Neural crest cell (in vitro differentiated cells): ENCODE data around the gene RHOC. TPM values are rescaled to one million over a fixed set of nuclear protein-coding genes. Genes with fewer than 3 reads are reported as not detected.
"Not testable (repeated sequence)": the region's sequence is repeated elsewhere in the genome, so short reads cannot be mapped to it uniquely, and the experiment has no call there.

Experiments
- DNase-seq: peaks from one replicate; pipeline ENCODE4 v3.0.0; 2021; ENCODE audit warnings: low read depth, mixed read lengths, low spot score
- H3K27ac Mint-ChIP-seq: one replicate; pipeline ENCODE4 v1.8.0; 2021; ENCODE audit warnings: mild to moderate bottlenecking, mixed read lengths; ENCODE audit not compliant: unreplicated experiment
- H3K27me3 Mint-ChIP-seq: 2 replicates; pipeline ENCODE4 v1.8.0; 2021; ENCODE audit warnings: low read depth, mild to moderate bottlenecking, mixed read lengths
- H3K36me3 Mint-ChIP-seq: 2 replicates; pipeline ENCODE4 v1.8.0; 2021; ENCODE audit warnings: low read depth, mild to moderate bottlenecking, mixed read lengths
- H3K4me1 Mint-ChIP-seq: 2 replicates; pipeline ENCODE4 v1.8.0; 2021; ENCODE audit warnings: mixed read lengths
- H3K4me3 Mint-ChIP-seq: one replicate; pipeline ENCODE4 v1.8.0; 2021; ENCODE audit warnings: mild to moderate bottlenecking, mixed read lengths
- H3K9me3 Mint-ChIP-seq: 2 replicates; pipeline ENCODE4 v1.8.0; 2021; ENCODE audit warnings: mixed read lengths
- total RNA-seq: library from RNA; stranded (reverse); gene quantifications from 2 replicates; pipeline ENCODE4 v1.2.1, GENCODE V29; 2021
- TF ChIP-seq, protein P1 (sequence below): fragments of 200-600 bp; sonication (generic); conservative IDR thresholded peaks from 2 replicates; pipeline ENCODE4 v1.5.0; 2021; ENCODE audit warnings: antibody characterized with exemption, mild to moderate bottlenecking

The RHOC gene
- total RNA-seq, 1 donor from 2014 or later: 125 TPM

DNA sequence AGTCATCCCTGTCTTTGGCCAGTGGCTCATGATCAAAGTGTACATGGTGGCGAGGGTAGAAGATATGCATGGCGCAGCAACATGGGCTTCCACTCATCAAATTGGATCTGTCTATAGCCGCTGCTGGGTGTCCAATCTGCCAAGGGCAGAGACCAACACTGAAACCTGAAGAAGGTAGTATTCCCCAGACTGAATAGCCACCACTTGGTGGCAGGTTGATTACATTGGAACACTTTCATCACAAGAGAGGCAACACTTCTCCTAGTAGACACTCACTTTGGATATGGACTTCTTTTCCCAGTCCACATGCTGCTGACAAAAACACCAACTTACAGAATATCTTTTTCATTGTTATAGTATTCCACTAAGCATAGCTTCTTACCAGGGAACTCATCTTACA lies 30.6 kb upstream of the RHOC start:
- peaks cover 26% of the 10 kb centered on the region for H3K27me3 Mint-ChIP-seq
- DNase-seq: no peak
- no peak overlapping the region for H3K4me3 Mint-ChIP-seq

GRCh38 chr1:112735752-112736151 lies 28.8 kb upstream of the RHOC start:
- TF ChIP-seq, protein P1, sequence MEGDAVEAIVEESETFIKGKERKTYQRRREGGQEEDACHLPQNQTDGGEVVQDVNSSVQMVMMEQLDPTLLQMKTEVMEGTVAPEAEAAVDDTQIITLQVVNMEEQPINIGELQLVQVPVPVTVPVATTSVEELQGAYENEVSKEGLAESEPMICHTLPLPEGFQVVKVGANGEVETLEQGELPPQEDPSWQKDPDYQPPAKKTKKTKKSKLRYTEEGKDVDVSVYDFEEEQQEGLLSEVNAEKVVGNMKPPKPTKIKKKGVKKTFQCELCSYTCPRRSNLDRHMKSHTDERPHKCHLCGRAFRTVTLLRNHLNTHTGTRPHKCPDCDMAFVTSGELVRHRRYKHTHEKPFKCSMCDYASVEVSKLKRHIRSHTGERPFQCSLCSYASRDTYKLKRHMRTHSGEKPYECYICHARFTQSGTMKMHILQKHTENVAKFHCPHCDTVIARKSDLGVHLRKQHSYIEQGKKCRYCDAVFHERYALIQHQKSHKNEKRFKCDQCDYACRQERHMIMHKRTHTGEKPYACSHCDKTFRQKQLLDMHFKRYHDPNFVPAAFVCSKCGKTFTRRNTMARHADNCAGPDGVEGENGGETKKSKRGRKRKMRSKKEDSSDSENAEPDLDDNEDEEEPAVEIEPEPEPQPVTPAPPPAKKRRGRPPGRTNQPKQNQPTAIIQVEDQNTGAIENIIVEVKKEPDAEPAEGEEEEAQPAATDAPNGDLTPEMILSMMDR: no peak
- Mint-ChIP-seq H3K9me3 (no peaks in the 10 kb centered on the region), H3K4me3 (no peak overlapping the region), H3K27me3 (peaks cover 22% of the 10 kb centered on the region), H3K4me1 (no peaks in the 10 kb centered on the region), H3K27ac (no peak overlapping the region), H3K36me3 (no peaks in the 10 kb centered on the region)
- DNase-seq: no peak

More for the DNA sequence above, 30.6 kb upstream of the RHOC start:
- H3K9me3 Mint-ChIP-seq: no peaks in the 10 kb centered on the region
- H3K36me3 Mint-ChIP-seq: no peaks in the 10 kb centered on the region
- H3K27ac Mint-ChIP-seq: no peak overlapping the region
- H3K4me1 Mint-ChIP-seq: no peaks in the 10 kb centered on the region
- TF ChIP-seq, protein P1: no peak

GRCh38 chr1:112731451-112731850 lies 24.5 kb upstream of the RHOC start:
- H3K9me3 Mint-ChIP-seq: no peaks in the 10 kb centered on the region
- H3K27me3 Mint-ChIP-seq: no peaks in the 10 kb centered on the region
- DNase-seq: no peak
- peaks cover 24% of the 10 kb centered on the region for H3K4me1 Mint-ChIP-seq
- TF ChIP-seq, protein P1: no peak
- H3K4me3 Mint-ChIP-seq: no peak overlapping the region
- H3K36me3 Mint-ChIP-seq: no peaks in the 10 kb centered on the region
- H3K27ac Mint-ChIP-seq: no peak overlapping the region

DNA sequence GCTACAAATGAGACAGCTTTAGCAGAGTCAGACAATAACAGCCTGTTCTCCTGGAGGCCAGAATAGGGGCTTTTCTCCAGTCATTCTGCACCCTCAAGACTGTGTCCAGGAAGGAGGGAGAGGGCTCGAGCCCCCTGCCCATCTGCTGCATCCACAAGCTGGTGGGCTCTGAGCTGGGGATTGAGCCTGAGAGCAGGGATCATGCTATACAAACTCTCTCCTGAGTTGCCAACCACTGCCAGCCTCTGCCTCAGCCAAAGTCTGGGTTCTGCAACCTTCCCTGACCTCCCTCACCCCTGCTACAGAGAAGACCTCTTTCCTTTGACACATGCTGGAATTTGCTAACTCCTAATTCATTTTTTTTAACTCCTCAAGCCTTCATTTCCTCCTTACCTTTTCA lies 23.0 kb upstream of the RHOC start:
- no peaks in the 10 kb centered on the region for H3K36me3 Mint-ChIP-seq
- H3K27ac Mint-ChIP-seq: no peak overlapping the region
- no peaks in the 10 kb centered on the region for H3K27me3 Mint-ChIP-seq
- peaks cover 29% of the 10 kb centered on the region for H3K4me1 Mint-ChIP-seq
- no peak overlapping the region for H3K4me3 Mint-ChIP-seq
- no peak for DNase-seq
- TF ChIP-seq, protein P1: no peak
- no peaks in the 10 kb centered on the region for H3K9me3 Mint-ChIP-seq

- H3K27me3 Mint-ChIP-seq, H3K36me3 Mint-ChIP-seq, H3K9me3 Mint-ChIP-seq, H3K27ac Mint-ChIP-seq, H3K4me3 Mint-ChIP-seq, DNase-seq: not testable (repeated sequence)
- H3K4me1 Mint-ChIP-seq: peaks cover 29% of the 10 kb centered on the region
These were observed 22.1 kb upstream of the RHOC start for GRCh38 chr1:112729011-112729410.

- not testable (repeated sequence) for H3K27ac Mint-ChIP-seq
These were observed 21.5 kb upstream of the RHOC start for GRCh38 chr1:112728306-112728971.

More at GRCh38 chr1:112728306-112728971, 21.5 kb upstream of the RHOC start:
- H3K27me3 Mint-ChIP-seq, H3K9me3 Mint-ChIP-seq, DNase-seq, H3K36me3 Mint-ChIP-seq, H3K4me3 Mint-ChIP-seq: not testable (repeated sequence)
- H3K4me1 Mint-ChIP-seq: peaks cover 31% of the 10 kb centered on the region
